ENCODE measurements around the gene IRF2BP2.

The IRF2BP2 gene

GRCh38 chr1:234584420-234584805 lies 25.6 kb downstream of the IRF2BP2 start:
- no peak for TF ChIP-seq CTCF (IDR thresholded peaks at IDR 0.05; ENCODE audit: low read depth, low read length)

GRCh38 chr1:234583755-234584419 lies 26.1 kb downstream of the IRF2BP2 start:
- H3K4me3 ChIP-seq (ENCODE audit: low read depth, low read length), result no peak overlapping the region

More at GRCh38 chr1:234584420-234584805, 25.6 kb downstream of the IRF2BP2 start:
- H3K4me3 ChIP-seq (ENCODE audit: low read depth, low read length), result no peak overlapping the region

DNA sequence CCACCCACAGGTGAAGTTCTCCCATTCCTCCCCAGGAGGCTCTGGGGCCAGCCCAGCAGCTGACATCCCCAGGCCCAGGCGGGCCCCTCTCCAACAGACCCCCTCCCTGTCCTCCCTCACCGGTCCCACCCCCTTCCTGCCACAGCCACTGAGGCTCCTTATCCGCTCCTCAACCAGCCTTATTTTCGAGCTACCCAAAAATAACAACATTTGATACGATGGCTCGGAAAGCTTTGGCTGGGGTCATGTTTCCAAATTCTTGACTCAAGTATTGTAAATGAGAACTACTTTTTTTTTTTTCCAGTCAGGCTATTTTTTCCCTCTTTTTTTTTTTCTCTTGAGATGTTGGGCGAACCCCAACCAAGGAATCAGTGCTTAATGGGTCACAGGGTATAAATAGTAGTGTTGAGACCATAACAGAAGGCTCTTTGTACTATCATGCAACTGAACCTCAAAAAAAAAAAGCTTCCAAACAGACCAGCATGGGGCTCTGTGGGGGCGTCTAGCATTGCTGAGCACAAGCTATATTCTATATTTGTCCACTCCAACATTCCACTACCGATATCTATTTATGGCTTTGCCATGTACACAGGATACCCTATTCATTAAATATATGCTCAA lies 27.2 kb downstream of the IRF2BP2 start:
- no peak for TF ChIP-seq CTCF (IDR thresholded peaks at IDR 0.05; ENCODE audit: low read depth, low read length)
- no peak overlapping the region for H3K4me3 ChIP-seq (ENCODE audit: low read depth, low read length)

More at GRCh38 chr1:234583755-234584419, 26.1 kb downstream of the IRF2BP2 start:
- no peak for TF ChIP-seq CTCF (IDR thresholded peaks at IDR 0.05; ENCODE audit: low read depth, low read length)

- TF ChIP-seq CTCF (IDR thresholded peaks at IDR 0.05; ENCODE audit: low read depth, low read length), result no peak
- H3K4me3 ChIP-seq (ENCODE audit: low read depth, low read length), result no peak overlapping the region
Measured at GRCh38 chr1:234582186-234582585, 27.8 kb downstream of the IRF2BP2 start.

DNA sequence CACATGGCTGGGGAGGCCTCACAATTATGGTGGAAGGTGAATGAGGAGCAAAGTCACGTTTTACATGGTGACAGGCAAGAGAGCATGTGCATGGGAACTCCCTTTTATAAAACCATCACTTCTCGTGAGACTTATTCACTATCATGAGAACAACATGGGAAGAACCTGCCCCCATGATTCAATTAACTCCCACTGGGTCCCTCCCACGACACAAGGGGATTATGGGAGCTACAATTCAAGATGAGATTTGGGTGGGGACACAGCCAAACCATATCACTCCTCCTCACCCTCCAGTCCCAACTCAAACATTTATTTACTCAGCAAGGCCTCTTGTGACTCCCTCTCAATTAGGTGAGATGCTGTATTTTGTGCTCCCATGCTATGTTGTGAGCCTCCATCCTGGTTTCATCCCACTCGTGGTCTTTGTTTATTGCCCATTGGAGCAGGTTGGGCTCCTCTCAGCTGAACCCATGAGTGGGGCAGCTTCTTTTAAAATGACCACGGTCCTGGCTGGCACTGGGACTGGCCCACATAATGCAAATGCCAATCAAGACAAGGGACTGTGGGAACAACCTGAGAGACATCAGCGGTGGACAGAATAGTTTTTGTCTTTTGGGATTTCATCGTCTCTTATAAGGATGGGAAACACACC lies 28.8 kb downstream of the IRF2BP2 start:
- no peak overlapping the region for H3K4me3 ChIP-seq (ENCODE audit: low read depth, low read length)
- TF ChIP-seq CTCF (IDR thresholded peaks at IDR 0.05; ENCODE audit: low read depth, low read length), result no peak

DNA sequence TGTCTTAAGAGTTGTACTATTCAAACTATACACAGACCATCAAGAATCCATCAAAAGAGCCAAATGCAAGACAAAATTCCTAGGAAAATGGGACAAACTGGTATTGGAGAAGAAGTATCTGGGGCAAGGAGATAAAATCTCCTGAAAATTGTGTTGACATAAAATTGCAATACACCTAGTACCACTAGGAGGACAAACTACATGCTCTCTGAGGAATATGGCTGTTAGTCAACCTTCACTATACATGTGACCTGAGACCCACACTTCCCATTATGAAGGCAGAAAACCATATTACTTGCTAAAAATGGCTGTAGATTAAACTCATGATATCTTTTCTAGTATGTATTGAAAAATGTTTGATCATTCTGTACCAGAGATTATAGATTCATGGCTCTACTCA lies 30.0 kb downstream of the IRF2BP2 start:
- TF ChIP-seq CTCF (IDR thresholded peaks at IDR 0.05; ENCODE audit: low read depth, low read length), result no peak; the same call in 1 of the 2 replicates
- H3K4me3 ChIP-seq (ENCODE audit: low read depth, low read length), result no peak overlapping the region

GRCh38 chr1:234578735-234579134 lies 31.2 kb downstream of the IRF2BP2 start:
- no peak overlapping the region for H3K4me3 ChIP-seq (ENCODE audit: low read depth, low read length)
- no peak for TF ChIP-seq CTCF (IDR thresholded peaks at IDR 0.05; ENCODE audit: low read depth, low read length)

All from WI38 (cell line).